NCI-H1417 (cell line): Measurements from ENCODE around the gene KCTD17.

ENCODE experiments used
- DNase-seq, 3 experiments: peaks; one replicate each; lab custom pipeline; 2025; lab: John Stamatoyannopoulos, UW

Gene KCTD17

DNA sequence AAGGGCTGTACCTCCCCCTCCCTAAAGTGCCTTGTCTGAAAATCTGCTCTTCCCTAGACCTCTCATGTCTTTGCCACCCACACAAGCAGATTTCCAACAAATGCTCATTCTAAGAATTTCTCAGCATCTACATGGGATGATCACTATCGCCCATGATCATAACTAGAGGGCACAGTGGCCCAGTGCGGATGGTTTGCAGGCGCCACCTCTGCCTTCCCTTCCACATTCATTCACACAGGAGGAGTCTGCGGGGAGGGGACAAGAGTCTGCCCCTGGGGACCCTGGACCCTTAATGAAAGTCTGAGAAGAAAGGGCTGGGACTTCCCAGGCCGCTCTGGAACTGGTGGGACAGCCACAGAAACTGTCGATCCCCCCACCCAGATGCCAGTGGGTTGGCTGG, 28.9 kb downstream of the KCTD17 start:
- DNase-seq: no peak

GRCh38 chr22:37080838-37081237, 29.3 kb downstream of the KCTD17 start:
- DNase-seq: no peak

DNA sequence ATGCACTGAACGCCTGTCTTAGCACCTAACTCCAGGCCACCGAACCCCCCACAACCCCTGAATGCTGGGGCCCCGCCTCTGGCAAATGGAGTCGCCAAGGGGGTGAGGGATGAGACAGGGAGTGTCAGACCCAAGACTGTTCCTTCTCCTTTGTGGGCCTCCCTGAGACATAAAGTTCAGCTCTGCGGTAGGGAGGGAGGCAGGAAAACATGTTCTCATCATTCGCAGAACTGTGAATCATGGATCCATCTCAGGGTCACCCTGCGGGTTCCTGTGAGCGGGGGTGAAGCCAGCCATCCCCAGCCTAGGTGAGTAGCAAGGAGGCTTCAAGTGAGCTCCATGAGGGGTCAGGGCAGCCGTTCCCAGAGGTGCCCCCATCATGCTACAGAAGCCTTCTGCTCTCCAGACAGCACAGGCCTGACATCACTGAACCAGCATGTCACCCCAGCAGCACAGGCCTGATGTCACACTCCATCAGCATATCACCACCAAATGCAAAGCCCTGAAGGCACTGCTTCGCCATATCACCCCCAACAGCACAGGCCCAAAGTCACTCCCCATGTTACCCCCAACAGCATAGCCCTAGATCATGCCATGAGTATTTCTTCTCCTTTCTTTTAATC, 30.8 kb downstream of the KCTD17 start:
- DNase-seq: no peak

GRCh38 chr22:37083914-37084313, 32.4 kb downstream of the KCTD17 start:
- no peak for DNase-seq

DNA sequence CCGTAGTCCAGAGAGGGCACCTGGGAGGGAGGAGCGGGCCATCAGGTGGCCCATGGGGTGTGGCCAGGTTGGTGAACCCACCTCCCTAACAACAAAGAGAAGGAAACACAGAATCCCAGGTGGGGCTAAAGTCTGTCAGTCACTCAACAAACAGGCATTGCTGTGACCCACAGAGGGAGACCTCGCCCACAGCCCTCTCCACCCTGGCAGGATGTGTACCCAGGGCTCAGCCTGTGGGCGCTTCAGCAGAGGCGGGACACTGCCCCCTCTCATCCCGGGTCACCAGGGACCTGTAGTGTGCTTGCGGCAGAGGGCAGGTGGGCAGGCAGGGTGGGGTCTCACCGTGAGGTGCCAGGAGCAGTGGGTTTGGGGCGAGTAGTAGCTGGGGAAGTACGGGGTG, 32.8 kb downstream of the KCTD17 start:
- no peak for DNase-seq

DNA sequence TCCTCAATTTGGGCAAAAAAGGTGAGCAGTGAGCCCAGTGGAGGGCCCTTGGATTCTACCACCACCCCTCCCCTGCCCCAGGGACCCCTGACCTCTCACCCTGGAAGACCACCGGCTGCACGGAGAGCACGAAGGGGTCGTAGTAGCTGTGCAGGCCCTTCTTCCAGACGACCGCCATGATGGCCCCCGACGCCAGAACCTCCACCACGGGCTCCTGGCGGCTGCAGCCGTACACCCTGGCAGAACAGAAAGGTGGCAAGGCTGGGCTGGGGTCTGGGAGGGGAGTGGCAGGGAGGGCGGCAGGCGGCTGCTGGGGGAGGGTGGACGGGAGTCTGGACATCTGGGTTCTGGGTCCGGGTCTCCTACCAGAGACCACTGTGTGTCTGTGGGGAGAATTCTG, 34.6 kb downstream of the KCTD17 start:
- no peak for DNase-seq

- DNase-seq: peak in 2 of 3 experiments; percentile 1 to 9
Measured at GRCh38 chr22:37088108-37088605, 36.6 kb downstream of the KCTD17 start.

DNA sequence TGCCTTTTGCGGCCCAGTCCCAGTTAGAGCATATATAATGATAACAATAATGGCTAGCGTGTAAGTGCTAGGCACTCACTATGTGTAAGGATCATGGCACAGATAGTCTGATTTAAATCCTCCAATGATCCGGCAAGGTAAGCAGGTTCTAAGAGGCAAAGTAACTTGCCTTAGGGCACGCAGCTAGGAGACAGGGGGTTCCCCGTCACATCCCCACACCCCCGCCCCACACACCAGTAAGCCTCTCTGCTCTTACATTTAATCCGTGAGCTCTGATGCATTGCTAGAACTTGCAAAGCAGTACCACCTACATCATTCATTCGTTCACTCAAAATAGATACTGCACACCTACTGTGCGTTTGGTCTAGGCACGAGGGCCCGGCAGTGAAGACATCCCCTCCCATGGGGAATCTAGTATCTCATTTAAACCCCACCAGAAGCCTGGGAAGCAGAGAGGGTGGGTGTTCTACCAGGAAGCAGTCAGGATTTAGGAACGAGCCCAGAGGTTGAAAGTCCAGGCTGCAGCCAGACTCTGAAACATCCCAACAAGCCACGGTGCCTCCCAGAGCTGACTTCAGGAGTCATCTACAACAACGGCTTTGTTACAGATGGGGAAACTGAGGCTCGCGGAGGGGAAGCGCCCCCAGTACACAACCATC, 37.3 kb downstream of the KCTD17 start:
- no peak for DNase-seq

DNA sequence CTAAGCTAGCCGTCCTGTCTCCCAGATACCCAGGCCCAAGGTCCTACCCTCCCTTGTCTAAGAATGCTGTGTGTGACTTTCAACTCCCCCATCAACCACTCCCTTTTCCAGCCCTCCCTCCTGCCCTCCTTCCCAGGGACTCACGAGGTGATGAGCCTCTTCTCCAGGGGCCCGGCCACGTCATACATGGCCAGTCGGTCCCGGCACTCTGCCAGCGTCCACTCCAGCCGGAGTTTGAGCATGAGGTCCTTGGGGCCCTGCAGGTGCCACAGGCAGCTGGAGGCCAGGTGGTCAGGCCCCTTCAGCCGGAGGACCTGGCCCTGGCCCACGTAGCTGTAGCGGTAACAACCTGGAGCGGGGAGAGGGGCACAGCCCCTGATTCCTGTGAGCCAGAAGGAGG, 37.9 kb downstream of the KCTD17 start:
- DNase-seq: no peak

DNA sequence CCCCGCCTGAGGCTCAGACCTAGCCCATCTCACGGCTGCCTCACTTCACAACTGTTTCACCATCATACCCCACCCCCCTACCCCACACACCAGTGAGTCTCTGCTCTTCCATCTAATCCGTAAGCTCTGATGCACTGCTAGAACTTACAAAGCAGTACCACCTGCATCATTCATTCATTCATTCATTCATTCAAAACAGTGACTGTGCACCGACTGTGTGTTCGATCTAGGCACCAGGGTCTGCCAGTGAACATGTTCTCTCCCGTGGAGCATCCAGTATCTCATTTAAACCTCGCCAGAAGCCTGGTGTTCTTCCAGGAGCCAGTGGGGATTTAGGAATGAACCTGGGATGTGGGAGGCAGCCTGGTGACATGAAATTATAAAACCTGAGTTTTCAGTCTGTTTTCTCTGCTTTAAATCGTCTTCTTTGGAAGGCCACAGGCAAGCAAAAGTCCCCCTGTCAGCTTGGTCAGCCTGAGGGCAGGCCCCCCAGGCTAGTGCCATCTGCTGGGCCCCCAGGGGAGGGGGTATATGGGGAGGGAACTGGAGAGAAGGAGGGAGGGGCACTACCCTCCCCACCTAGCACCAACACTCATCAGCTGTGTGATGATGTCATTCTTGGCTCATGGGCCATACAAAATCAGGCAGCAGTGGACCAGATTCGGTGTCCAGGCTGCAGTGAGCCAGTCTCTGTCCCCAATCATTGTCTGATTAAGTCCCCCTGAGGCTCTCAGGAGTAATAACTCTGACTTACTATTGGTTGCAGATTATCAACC, 39.6 kb downstream of the KCTD17 start:
- DNase-seq: no peak

GRCh38 chr22:37091994-37092393, 40.5 kb downstream of the KCTD17 start:
- DNase-seq: no peak

GRCh38 chr22:37092997-37093396, 41.5 kb downstream of the KCTD17 start:
- DNase-seq: no peak

DNA sequence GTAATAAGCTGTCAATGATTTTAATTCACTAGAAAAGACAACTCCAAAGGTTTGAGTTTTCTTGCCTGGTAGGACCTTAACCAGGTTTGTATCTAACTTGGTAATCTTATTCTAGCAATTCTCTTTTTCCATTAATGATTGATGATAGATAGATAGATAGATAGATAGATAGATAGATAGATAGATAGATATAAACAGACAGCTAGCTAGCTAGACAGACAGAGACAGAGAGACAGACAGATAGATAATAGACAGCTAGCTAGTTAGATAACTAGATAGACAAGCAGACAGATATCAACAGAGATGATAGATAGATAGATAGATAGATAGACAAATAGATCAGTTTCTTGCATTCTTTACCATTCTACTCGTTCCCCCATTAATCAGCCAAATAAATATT, 42.7 kb downstream of the KCTD17 start:
- no peak for DNase-seq

- DNase-seq: no peak
Measured at GRCh38 chr22:37095113-37095512, 43.6 kb downstream of the KCTD17 start.

DNA sequence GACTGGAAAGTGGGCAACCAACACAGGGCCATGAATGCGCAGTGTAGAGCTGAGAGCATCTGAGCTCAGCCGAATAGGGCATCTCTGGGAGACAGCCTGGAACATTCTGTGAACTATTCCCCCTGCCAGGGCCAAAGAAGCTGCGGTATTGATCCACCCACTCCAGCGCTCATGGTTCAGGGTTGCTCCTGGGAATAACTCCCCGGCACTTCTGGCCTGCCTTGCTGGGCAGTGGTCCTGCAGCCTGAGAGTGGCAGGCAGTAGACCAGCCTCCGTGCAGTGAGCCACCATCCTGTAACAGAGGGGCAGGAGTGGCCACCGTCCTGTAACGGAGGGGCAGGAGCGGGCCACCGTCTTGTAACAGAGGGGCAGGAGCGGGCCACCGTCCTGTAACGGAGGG, 45.8 kb downstream of the KCTD17 start:
- DNase-seq: no peak

DNA sequence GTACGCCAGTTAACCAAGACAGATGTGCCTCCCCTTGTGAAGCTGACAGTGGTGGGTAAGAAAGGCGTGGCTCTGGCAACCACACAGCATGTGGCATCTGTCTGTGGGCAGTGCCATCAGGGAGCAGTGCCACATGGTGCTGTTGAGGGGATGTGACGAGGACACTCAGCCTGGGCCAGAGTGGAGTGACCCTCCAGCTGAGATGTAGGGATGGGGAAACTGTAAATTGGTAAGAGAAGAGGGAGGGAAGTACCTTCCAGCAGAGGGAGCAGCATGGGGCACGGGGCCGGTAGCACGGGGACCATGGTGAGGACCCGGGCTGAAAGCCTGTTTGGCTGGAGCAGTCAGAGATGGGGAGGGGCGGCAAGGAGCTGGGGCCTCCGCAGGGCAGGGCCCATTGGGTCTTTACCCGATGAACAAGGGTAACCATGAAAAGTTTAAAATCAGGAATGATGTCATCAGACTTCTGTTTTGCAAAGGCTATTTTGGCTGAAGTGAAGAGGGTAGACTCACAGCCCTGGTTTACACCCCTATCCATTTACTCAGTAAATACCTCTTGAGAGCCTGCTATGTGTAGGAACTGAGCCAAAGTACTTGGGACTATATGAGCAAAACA, 47.5 kb downstream of the KCTD17 start:
- peak in 1 of 3 experiments; percentile 0 for DNase-seq

GRCh38 chr22:37100589-37101127, 49.1 kb downstream of the KCTD17 start:
- peak in 1 of 3 experiments; percentile 55 for DNase-seq

- DNase-seq: no peak
Measured at GRCh38 chr22:37101311-37102066, 49.9 kb downstream of the KCTD17 start.

- DNase-seq: no peak
Measured at GRCh38 chr22:37103151-37103550, 51.6 kb downstream of the KCTD17 start.

DNA sequence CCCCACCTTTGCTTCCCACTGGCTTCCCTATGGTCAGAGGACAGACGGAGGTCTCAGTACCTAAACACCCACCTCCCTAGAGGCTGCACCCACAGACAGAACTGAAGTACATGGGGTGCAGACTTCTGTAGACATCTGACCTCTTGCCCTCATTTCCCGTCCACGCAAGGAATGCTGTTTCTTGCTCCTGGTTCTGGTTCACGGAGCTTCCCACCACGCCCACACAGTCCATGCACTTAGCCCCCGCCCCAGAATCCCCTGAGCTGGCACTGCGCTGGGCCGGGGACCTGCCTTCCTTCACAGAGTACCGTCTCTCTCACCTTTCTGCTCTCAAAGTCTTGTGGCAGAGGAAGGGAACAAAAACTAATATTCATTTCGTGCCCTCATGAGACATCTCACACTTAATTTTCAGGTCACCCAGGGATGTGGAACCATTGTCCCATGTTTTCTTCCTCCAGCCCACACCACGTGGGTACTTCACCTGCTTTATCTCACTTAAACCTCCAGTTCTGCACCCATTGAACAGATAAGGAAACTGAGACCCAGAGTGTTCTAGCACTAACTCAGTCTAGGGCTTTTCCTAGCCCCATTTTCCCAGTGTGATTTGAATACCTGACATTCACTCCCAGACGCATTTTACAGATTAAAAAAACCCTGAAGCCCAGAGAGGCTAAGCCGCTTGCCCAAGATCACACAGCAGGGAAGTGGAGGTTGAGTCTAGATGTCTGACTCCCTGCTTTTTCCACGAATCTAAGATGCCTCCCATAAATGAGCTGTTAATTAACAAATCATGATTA, 52.3 kb downstream of the KCTD17 start:
- DNase-seq: no peak

DNA sequence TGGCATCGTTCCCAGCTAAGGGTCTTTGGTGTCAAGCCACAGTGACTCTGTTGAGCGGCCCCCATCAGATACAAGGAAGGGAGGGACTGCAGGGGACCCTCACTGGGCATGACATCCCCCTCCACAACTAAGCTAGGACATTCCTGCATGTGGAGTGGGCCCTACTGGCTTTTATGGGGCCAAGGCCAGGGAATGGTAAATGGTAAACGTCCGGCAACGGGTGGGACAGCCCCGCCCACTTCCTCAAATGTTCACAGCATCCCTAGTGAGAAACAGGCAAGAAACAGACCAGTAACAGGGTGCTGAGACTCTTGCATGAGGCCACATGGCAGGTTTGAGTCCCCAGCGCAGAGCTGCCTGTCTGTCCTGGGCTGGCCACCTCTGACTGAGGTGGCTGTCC, 53.6 kb downstream of the KCTD17 start:
- no peak for DNase-seq
